Endothelial cell of umbilical vein (primary cell): ENCODE data around the gene DIO3. TPM values are rescaled to one million over a fixed set of nuclear protein-coding genes. Genes with fewer than 3 reads are reported as not detected.

Source experiments
- BruUV-seq: library from RNA; stranded (reverse); fragments of 400-500 nt; replicated peaks from 2 replicates; lab custom pipeline; 2021; lab: Mats Ljungman, UMichigan
- CTCF ChIA-PET: fragments of 300-600, 350-600 bp; sonication (Branson Sonifier 250); formaldehyde crosslinking; loops from one replicate; lab custom pipeline; 2021; ENCODE audit warnings: antibody characterized with exemption, inconsistent platforms; lab: Charles Lee
- POLR2A ChIA-PET: fragments of 300-600, 350-600 bp; sonication (Branson Sonifier 250); formaldehyde crosslinking; loops from one replicate; lab custom pipeline; 2021; ENCODE audit warnings: antibody characterized with exemption, inconsistent platforms; lab: Charles Lee
- DNase-seq: peaks from one replicate; pipeline ENCODE4 v3.0.0-alpha.2; 2011; ENCODE audit warnings: low read depth, low spot score
- FAIRE-seq: peaks from 2 replicates; lab custom pipeline; 2011; peaks lifted over from hg19 to GRCh38; lab: Jason Lieb, UNC
- H2AFZ ChIP-seq: 2 replicates; pipeline ENCODE4 v1.6.0; 2012; ENCODE audit warnings: low read depth, low read length, control low read depth, inconsistent platforms
- H3K27ac ChIP-seq: 2 replicates; pipeline ENCODE4 v1.5.1; 2011; ENCODE audit warnings: low read depth, mild to moderate bottlenecking, control low read depth, low read length, moderate library complexity; ENCODE audit not compliant: insufficient read depth
- H3K27me3 ChIP-seq, 2 experiments: 2 replicates each; pipeline versions ENCODE4 v1.6.0 to v1.6.1; 2011; ENCODE audit warnings: low read length in 2 of 2, mixed read lengths in 1 of 2; ENCODE audit not compliant: control insufficient read depth in 2 of 2, insufficient read depth in 2 of 2
- H3K36me3 ChIP-seq, 2 experiments: 2 replicates in 1 of 2; 3 replicates in 1 of 2; pipeline ENCODE4 v1.5.1; 2011; ENCODE audit warnings: low read length in 2 of 2, mild to moderate bottlenecking in 1 of 2, moderate library complexity in 1 of 2; ENCODE audit not compliant: control insufficient read depth in 2 of 2, insufficient read depth in 2 of 2; ENCODE audit errors: extremely low read depth in 1 of 2
- H3K4me1 ChIP-seq: 3 replicates; pipeline ENCODE4 v1.5.1; 2011; ENCODE audit warnings: mild to moderate bottlenecking, low read length; ENCODE audit not compliant: control insufficient read depth, insufficient read depth; ENCODE audit errors: extremely low read depth
- H3K4me2 ChIP-seq: 2 replicates; pipeline ENCODE4 v1.6.1; 2011; ENCODE audit warnings: low read length, control low read depth, mixed read lengths; ENCODE audit not compliant: insufficient read depth
- H3K4me3 ChIP-seq, 3 experiments: fragments of 200-600 bp in 1 of 3; sonication (generic), shearing (Covaris generic) in 1 of 3; replicated peaks in 1 of 3; 2 replicates each; pipeline ENCODE4 v1.5.1; 2011 to 2016; ENCODE audit warnings: control low read depth in 3 of 3, low read length in 3 of 3, mild to moderate bottlenecking in 2 of 3, inconsistent platforms in 1 of 3, low read depth in 1 of 3, moderate library complexity in 1 of 3; ENCODE audit not compliant: insufficient read depth in 1 of 3
- H3K79me2 ChIP-seq: 2 replicates; pipeline ENCODE4 v1.6.0; 2012; ENCODE audit warnings: low read length, inconsistent platforms; ENCODE audit not compliant: control insufficient read depth, insufficient read depth
- H3K9ac ChIP-seq: replicated peaks from 2 replicates; pipeline ENCODE3; 2011; ENCODE audit warnings: low read length, control low read depth; ENCODE audit not compliant: insufficient read depth; ENCODE audit errors: extremely low read depth
- H3K9me1 ChIP-seq: replicated peaks from 3 replicates; pipeline ENCODE4 v1.6.0; 2011; ENCODE audit warnings: mild to moderate bottlenecking, low read length; ENCODE audit not compliant: control insufficient read depth, insufficient read depth; ENCODE audit errors: extremely low read depth
- H3K9me3 ChIP-seq: replicated peaks from 2 replicates; pipeline ENCODE4 v1.5.1; 2012; ENCODE audit warnings: low read length, inconsistent platforms; ENCODE audit not compliant: control insufficient read depth, insufficient read depth
- H4K20me1 ChIP-seq: replicated peaks from 2 replicates; pipeline ENCODE3; 2011; ENCODE audit warnings: mild to moderate bottlenecking, low read length; ENCODE audit not compliant: control insufficient read depth, insufficient read depth; ENCODE audit errors: extremely low read depth
- EZH2 ChIP-seq: IDR thresholded peaks from 2 replicates; pipeline ENCODE4 v1.6.1; 2012; ENCODE audit warnings: borderline replicate concordance, low read depth, mild to moderate bottlenecking, moderate library complexity, low read length, inconsistent platforms; ENCODE audit not compliant: severe bottlenecking
- FOS ChIP-seq: IDR thresholded peaks from 2 replicates; pipeline ENCODE4 v1.6.1; 2011; ENCODE audit warnings: mild to moderate bottlenecking, low read length, moderate library complexity, borderline replicate concordance; ENCODE audit not compliant: insufficient read depth
- GATA2 ChIP-seq: IDR thresholded peaks from 2 replicates; pipeline ENCODE4 v1.7.0; 2011; ENCODE audit warnings: low read depth, mild to moderate bottlenecking, moderate library complexity, mixed read lengths, low read length; ENCODE audit not compliant: insufficient read length, insufficient read depth
- JUN ChIP-seq: IDR thresholded peaks from 2 replicates; pipeline ENCODE4 v1.6.1; 2011; ENCODE audit warnings: borderline replicate concordance, low read depth; ENCODE audit not compliant: insufficient read length, insufficient read depth
- MYC ChIP-seq: IDR thresholded peaks from one replicate; pipeline ENCODE4 v1.6.1; 2011; ENCODE audit warnings: mild to moderate bottlenecking, low read depth, low read length
- POLR2A ChIP-seq: IDR thresholded peaks from 2 replicates; pipeline ENCODE4 v1.6.1; 2012; ENCODE audit warnings: low read depth, mild to moderate bottlenecking, control low read depth, low read length
- POLR2AphosphoS5 ChIP-seq: IDR thresholded peaks from 2 replicates; pipeline ENCODE4 v1.6.1; 2012; ENCODE audit warnings: low read depth, mild to moderate bottlenecking, control low read depth, low read length, moderate library complexity; ENCODE audit not compliant: insufficient read depth
- dilution Hi-C: fragments of 300-500 bp; cut with MboI; formaldehyde crosslinking; loops from one replicate; pipeline ENCODE4 v1.15.0; 2019; ENCODE audit warnings: low sequenced_read_pairs; ENCODE audit not compliant: extremely low pct_ligation_motif_present
- intact Hi-C: fragments of 100-400 bp; cut with micrococcal nuclease; formaldehyde crosslinking; loops from one replicate; pipeline ENCODE4 v1.10.0; 2022
- polyA plus RNA-seq, 4 experiments: library from polyadenylated mRNA; depleted of rRNA in 3 of 4; stranded (reverse) in 3 of 4; unstranded in 1 of 4; fragments of >200 nt; gene quantifications; 2 replicates each; pipeline versions ENCODE4 v1.2.1 to v1.2.3, GENCODE V29; 2011 to 2012; ENCODE audit warnings: missing spikeins in 1 of 4
- total RNA-seq: library from RNA; stranded (reverse); gene quantifications from 2 replicates; pipeline ENCODE4 v1.2.3, GENCODE V29; 2021
- TF ChIP-seq, protein P1 (sequence below): IDR thresholded peaks from 2 replicates; pipeline ENCODE4 v1.6.1; 2011; ENCODE audit not compliant: insufficient read depth, insufficient read length
- TF ChIP-seq, protein P2 (sequence below), 2 donors: IDR thresholded peaks; 1 replicate in 1 of 2; 2 replicates in 1 of 2; pipeline ENCODE4 v1.5.1; 2011; ENCODE audit warnings: low read length in 2 of 2, mild to moderate bottlenecking in 2 of 2, moderate library complexity in 2 of 2, control low read depth in 1 of 2, inconsistent platforms in 1 of 2, low read depth in 1 of 2; ENCODE audit not compliant: insufficient read depth in 1 of 2; ENCODE audit errors: extremely low read depth in 1 of 2

Gene DIO3
- total and polyA plus RNA-seq, 2 donors (not counting 3 experiments of a cell fraction or from before 2014, with no cell fraction given): not detected

DNA sequence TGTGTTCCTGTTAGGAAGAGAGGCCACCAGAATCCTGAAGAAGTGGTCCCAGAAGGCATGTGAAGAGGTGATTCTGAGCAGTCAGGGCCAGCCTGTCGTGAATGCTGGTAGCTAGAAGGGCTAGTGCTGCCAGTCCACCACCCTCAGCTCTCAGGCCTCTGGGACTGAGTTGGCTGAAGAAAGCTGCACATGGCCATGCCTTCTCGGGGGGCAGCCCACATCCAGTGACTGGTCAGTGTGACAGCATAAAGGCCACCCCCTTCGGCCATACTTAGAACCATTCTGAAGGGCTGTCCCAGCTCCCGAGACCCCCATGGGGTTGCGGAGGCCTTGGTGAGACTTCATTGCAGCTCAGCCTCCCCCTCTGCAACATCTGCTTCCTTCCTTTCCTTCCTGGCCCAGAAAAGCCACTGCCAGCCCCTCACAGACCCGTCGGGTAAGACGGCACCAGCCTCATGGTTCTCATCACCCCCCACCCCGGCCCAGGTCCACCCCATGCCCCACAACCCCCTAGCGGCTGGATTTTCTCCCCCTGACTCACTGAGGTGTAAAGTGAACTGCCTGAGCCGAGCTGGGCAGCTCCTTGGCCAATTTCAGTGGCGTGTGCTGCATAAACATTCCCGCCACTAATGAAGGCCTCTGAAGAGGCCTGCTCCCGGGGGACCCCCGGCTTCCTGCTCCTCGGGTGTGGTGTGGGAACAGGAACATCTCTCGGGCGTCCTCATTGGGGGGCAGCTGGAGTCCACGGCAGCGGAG lies 49.5 kb upstream of the DIO3 start:
- no peaks in the 10 kb centered on the region for H3K36me3 ChIP-seq
- POLR2A ChIA-PET: no interaction called here
- no peaks in the 10 kb centered on the region for H3K9me1 ChIP-seq
- H3K9ac ChIP-seq: no peak overlapping the region
- FAIRE-seq: no peak
- no peaks in the 10 kb centered on the region for H3K27me3 ChIP-seq
- CTCF ChIA-PET: interaction anchor here (1.0 kb wide), 1 partner anchor 10 kb away, joined by 3 read pairs; no protein-coding TSS in a partner anchor
- no peak for DNase-seq
- no peaks in the 10 kb centered on the region for H3K4me1 ChIP-seq
- dilution Hi-C loops: no loop called here
- H4K20me1 ChIP-seq: no peaks in the 10 kb centered on the region
- H3K79me2 ChIP-seq: no peaks in the 10 kb centered on the region
- no peak overlapping the region for H3K4me3 ChIP-seq
- no peaks in the 10 kb centered on the region for H3K9me3 ChIP-seq
- TF ChIP-seq POLR2AphosphoS5 (no peak), JUN (no peak), FOS (no peak), EZH2 (no peak), POLR2A (no peak)
- TF ChIP-seq, protein P1, sequence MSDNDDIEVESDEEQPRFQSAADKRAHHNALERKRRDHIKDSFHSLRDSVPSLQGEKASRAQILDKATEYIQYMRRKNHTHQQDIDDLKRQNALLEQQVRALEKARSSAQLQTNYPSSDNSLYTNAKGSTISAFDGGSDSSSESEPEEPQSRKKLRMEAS: no peak
- intact Hi-C loops: no loop called here
- no peak overlapping the region for H3K4me2 ChIP-seq
- BruUV-seq: no TSS peak
- no peak overlapping the region for H2AFZ ChIP-seq
- no peak overlapping the region for H3K27ac ChIP-seq

DNA sequence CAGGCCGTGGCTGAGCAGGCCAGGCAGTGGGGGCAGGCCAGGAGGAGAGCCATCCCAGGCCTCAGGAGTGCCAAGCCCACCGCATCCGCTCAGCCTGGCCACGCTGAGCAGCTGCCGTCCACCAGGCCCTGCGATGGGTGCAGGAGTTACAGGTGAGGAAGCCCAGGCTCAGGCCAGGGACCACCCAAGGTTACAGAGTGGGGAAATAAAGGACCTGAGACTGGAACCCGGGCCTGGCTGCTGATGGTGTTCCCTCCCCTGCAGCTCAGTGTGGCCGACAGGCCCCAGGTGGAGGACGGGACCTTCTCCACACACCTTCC lies 49.0 kb upstream of the DIO3 start:
- intact Hi-C loops: no loop called here
- no peak for FAIRE-seq

More for the DNA sequence above, 49.0 kb upstream of the DIO3 start:
- no TSS peak for BruUV-seq
- H3K27ac ChIP-seq: no peak overlapping the region
- DNase-seq: no peak
- H3K9me3 ChIP-seq: no peaks in the 10 kb centered on the region
- H4K20me1 ChIP-seq: no peaks in the 10 kb centered on the region
- no peaks in the 10 kb centered on the region for H3K79me2 ChIP-seq
- H3K4me1 ChIP-seq: no peaks in the 10 kb centered on the region
- no peaks in the 10 kb centered on the region for H3K27me3 ChIP-seq
- H3K9ac ChIP-seq: no peak overlapping the region
- H3K4me2 ChIP-seq: no peak overlapping the region
- dilution Hi-C loops: no loop called here
- CTCF ChIA-PET: no interaction called here
- TF ChIP-seq GATA2 (no peak), JUN (no peak), POLR2A (no peak), FOS (no peak), POLR2AphosphoS5 (no peak), MYC (no peak), EZH2 (no peak)
- TF ChIP-seq, protein P1: no peak
- TF ChIP-seq, protein P2, sequence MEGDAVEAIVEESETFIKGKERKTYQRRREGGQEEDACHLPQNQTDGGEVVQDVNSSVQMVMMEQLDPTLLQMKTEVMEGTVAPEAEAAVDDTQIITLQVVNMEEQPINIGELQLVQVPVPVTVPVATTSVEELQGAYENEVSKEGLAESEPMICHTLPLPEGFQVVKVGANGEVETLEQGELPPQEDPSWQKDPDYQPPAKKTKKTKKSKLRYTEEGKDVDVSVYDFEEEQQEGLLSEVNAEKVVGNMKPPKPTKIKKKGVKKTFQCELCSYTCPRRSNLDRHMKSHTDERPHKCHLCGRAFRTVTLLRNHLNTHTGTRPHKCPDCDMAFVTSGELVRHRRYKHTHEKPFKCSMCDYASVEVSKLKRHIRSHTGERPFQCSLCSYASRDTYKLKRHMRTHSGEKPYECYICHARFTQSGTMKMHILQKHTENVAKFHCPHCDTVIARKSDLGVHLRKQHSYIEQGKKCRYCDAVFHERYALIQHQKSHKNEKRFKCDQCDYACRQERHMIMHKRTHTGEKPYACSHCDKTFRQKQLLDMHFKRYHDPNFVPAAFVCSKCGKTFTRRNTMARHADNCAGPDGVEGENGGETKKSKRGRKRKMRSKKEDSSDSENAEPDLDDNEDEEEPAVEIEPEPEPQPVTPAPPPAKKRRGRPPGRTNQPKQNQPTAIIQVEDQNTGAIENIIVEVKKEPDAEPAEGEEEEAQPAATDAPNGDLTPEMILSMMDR (IDR thresholded peaks at IDR 0.05; ENCODE audit: extremely low read depth in 1 of 2, insufficient read depth in 1 of 2, low read depth in 1 of 2, low read length in 2 of 2): no peak
- POLR2A ChIA-PET: no interaction called here
- H3K9me1 ChIP-seq: no peaks in the 10 kb centered on the region
- no peaks in the 10 kb centered on the region for H3K36me3 ChIP-seq
- no peak overlapping the region for H3K4me3 ChIP-seq
- no peak overlapping the region for H2AFZ ChIP-seq
